ENCODE results near the gene TPRX2. TPM values are rescaled to one million over a fixed set of nuclear protein-coding genes. Genes with fewer than 3 reads are reported as not detected.
A peak's percentile ranks its signal among the peaks of the same experiment; 100 is the strongest.
"Not testable (repeated sequence)": the region's sequence is repeated elsewhere in the genome, so short reads cannot be mapped to it uniquely, and the experiment has no call there.

TPRX2 gene
- total RNA-seq, 4 donors from 2014 or later: not detected

GRCh38 chr19:47860602-47861297 lies 1.7 kb downstream of the TPRX2 start:
- TF ChIP-seq CTCF (IDR thresholded peaks at IDR 0.05) (no peak), POLR2A (IDR thresholded peaks at IDR 0.05) (no peak)
- no peaks in the 10 kb centered on the region for H3K9me3 ChIP-seq
- H3K27me3 ChIP-seq: no peaks in the 10 kb centered on the region
- H3K4me1 ChIP-seq: no peaks in the 10 kb centered on the region
- H3K4me3 ChIP-seq: no peak overlapping the region
- DNase-seq: no peak
- H3K27ac ChIP-seq: no peak overlapping the region
- H3K36me3 ChIP-seq: no peaks in the 10 kb centered on the region

GRCh38 chr19:47861630-47862029 lies 2.6 kb downstream of the TPRX2 start:
- no peak for DNase-seq
- TF ChIP-seq CTCF (IDR thresholded peaks at IDR 0.05) (no peak), POLR2A (IDR thresholded peaks at IDR 0.05) (no peak)
- no peaks in the 10 kb centered on the region for H3K4me1 ChIP-seq
- H3K27me3 ChIP-seq: no peaks in the 10 kb centered on the region
- no peak overlapping the region for H3K4me3 ChIP-seq
- H3K27ac ChIP-seq: no peak overlapping the region
- H3K36me3 ChIP-seq: no peaks in the 10 kb centered on the region
- no peaks in the 10 kb centered on the region for H3K9me3 ChIP-seq

GRCh38 chr19:47863514-47863936 lies 4.5 kb downstream of the TPRX2 start:
- Histone ChIP-seq H3K4me3 (no peak overlapping the region), H3K27me3 (no peaks in the 10 kb centered on the region), H3K9me3 (no peaks in the 10 kb centered on the region), H3K4me1 (no peaks in the 10 kb centered on the region), H3K27ac (no peak overlapping the region), H3K36me3 (no peaks in the 10 kb centered on the region)
- no peak for TF ChIP-seq POLR2A (IDR thresholded peaks at IDR 0.05)
- peak; percentile 50 to 82 (median 78) for TF ChIP-seq CTCF (IDR thresholded peaks at IDR 0.05)
- DNase-seq: peak; percentile 51 to 88 (median 87)

- Histone ChIP-seq H3K4me1 (no peaks in the 10 kb centered on the region), H3K4me3 (no peak overlapping the region), H3K9me3 (no peaks in the 10 kb centered on the region), H3K27ac (no peak overlapping the region), H3K27me3 (no peaks in the 10 kb centered on the region), H3K36me3 (no peaks in the 10 kb centered on the region)
- DNase-seq: no peak
- no peak for TF ChIP-seq CTCF (IDR thresholded peaks at IDR 0.05)
- TF ChIP-seq POLR2A (IDR thresholded peaks at IDR 0.05): no peak
Measured at GRCh38 chr19:47865166-47865565, 6.1 kb downstream of the TPRX2 start.

- DNase-seq: no peak
- H3K9me3 ChIP-seq: no peaks in the 10 kb centered on the region
- no peaks in the 10 kb centered on the region for H3K4me1 ChIP-seq
- H3K27me3 ChIP-seq: no peaks in the 10 kb centered on the region
- H3K4me3 ChIP-seq: no peak overlapping the region
- no peak for TF ChIP-seq CTCF (IDR thresholded peaks at IDR 0.05)
- TF ChIP-seq POLR2A (IDR thresholded peaks at IDR 0.05): no peak
- no peaks in the 10 kb centered on the region for H3K36me3 ChIP-seq
- H3K27ac ChIP-seq: no peak overlapping the region
Measured at GRCh38 chr19:47878906-47879305, 19.9 kb downstream of the TPRX2 start.

- not testable (repeated sequence) for H3K27me3 ChIP-seq, H3K4me3 ChIP-seq, DNase-seq, H3K9me3 ChIP-seq, H3K4me1 ChIP-seq, H3K36me3 ChIP-seq, H3K27ac ChIP-seq
Measured at GRCh38 chr19:47879385-47879784, 20.4 kb downstream of the TPRX2 start.

All from Peyer's patch (tissue), 4 donors.